GM21447 (cell line): Measurements from ENCODE around the gene PPP4R4.

Experiments used
- ATAC-seq: cut with Tn5 transposase; IDR thresholded peaks from one replicate; pipeline ENCODE4 v1.9.1; 2021; ENCODE audit not compliant: unreplicated experiment

PPP4R4 gene

GRCh38 chr14:94173885-94174603 is at the start of gene PPP4R4:
TSS of gene PPP4R4 (plus strand) at chr14:94174322. CDS start at chr14:94174466, 144 bp downstream.
- ATAC-seq = peak; percentile 73

GRCh38 chr14:94124582-94125377 is 49.3 kb upstream of the PPP4R4 start:
- ATAC-seq = no peak

- no peak for ATAC-seq
These were observed 48.3 kb upstream of the PPP4R4 start for GRCh38 chr14:94125659-94126418.

- no peak for ATAC-seq
These were observed 47.8 kb upstream of the PPP4R4 start for GRCh38 chr14:94126419-94126677.

- no peak for ATAC-seq
These were observed 47.3 kb upstream of the PPP4R4 start for GRCh38 chr14:94126800-94127199.

GRCh38 chr14:94127330-94127729 is 46.8 kb upstream of the PPP4R4 start:
- no peak for ATAC-seq

GRCh38 chr14:94128216-94128839 is 45.8 kb upstream of the PPP4R4 start:
- no peak for ATAC-seq

GRCh38 chr14:94129111-94129757 is 44.9 kb upstream of the PPP4R4 start, which contains the start of gene IFI27L2:
TSS of gene IFI27L2 (minus strand) at chr14:94129604. CDS start at chr14:94129564, 40 bp downstream.
- peak; percentile 98 for ATAC-seq

GRCh38 chr14:94129758-94130414 is 44.2 kb upstream of the PPP4R4 start:
- ATAC-seq = no peak

- ATAC-seq = no peak
These were observed 41.7 kb upstream of the PPP4R4 start for GRCh38 chr14:94132285-94132887.

- no peak for ATAC-seq
These were observed 38.6 kb upstream of the PPP4R4 start for GRCh38 chr14:94135476-94135875.

- peak; percentile 76 for ATAC-seq
These were observed 37.4 kb upstream of the PPP4R4 start for GRCh38 chr14:94136575-94137331.

GRCh38 chr14:94138251-94138650 is 35.9 kb upstream of the PPP4R4 start:
- ATAC-seq = no peak

- no peak for ATAC-seq
These were observed 35.1 kb upstream of the PPP4R4 start for GRCh38 chr14:94139006-94139405.

GRCh38 chr14:94139421-94139820 is 34.7 kb upstream of the PPP4R4 start:
- ATAC-seq = no peak

- no peak for ATAC-seq
These were observed 31.9 kb upstream of the PPP4R4 start for GRCh38 chr14:94142247-94142646.

GRCh38 chr14:94142836-94143235 is 31.3 kb upstream of the PPP4R4 start:
- ATAC-seq = no peak

- ATAC-seq = no peak
These were observed 30.9 kb upstream of the PPP4R4 start for GRCh38 chr14:94143239-94143638.

- ATAC-seq = no peak
These were observed 30.4 kb upstream of the PPP4R4 start for GRCh38 chr14:94143711-94144110.
